HL-60 (cell line): ENCODE data around the gene USO1.

Source experiments
- CTCF ChIP-seq: IDR thresholded peaks from one replicate; pipeline ENCODE4 v1.5.1; 2011; ENCODE audit warnings: low read length, control low read depth, inconsistent platforms; ENCODE audit not compliant: insufficient read depth
- GABPA ChIP-seq: IDR thresholded peaks from 2 replicates; pipeline ENCODE4 v1.6.1; 2012; ENCODE audit warnings: low read depth
- POLR2AphosphoS5 ChIP-seq: IDR thresholded peaks from 2 replicates; pipeline ENCODE4 v1.6.1; 2012; ENCODE audit warnings: low read depth
- SPI1 ChIP-seq: IDR thresholded peaks from 2 replicates; pipeline ENCODE4 v1.6.1; 2012; ENCODE audit warnings: low read depth, mild to moderate bottlenecking, borderline replicate concordance
- TF ChIP-seq, protein P1 (sequence below): IDR thresholded peaks from 2 replicates; pipeline ENCODE4 v1.6.1; 2012; ENCODE audit warnings: low read depth; ENCODE audit not compliant: insufficient replicate concordance

- TF ChIP-seq CTCF (no peak), POLR2AphosphoS5 (no peak), GABPA (no peak), SPI1 (no peak)
- TF ChIP-seq, protein P1, sequence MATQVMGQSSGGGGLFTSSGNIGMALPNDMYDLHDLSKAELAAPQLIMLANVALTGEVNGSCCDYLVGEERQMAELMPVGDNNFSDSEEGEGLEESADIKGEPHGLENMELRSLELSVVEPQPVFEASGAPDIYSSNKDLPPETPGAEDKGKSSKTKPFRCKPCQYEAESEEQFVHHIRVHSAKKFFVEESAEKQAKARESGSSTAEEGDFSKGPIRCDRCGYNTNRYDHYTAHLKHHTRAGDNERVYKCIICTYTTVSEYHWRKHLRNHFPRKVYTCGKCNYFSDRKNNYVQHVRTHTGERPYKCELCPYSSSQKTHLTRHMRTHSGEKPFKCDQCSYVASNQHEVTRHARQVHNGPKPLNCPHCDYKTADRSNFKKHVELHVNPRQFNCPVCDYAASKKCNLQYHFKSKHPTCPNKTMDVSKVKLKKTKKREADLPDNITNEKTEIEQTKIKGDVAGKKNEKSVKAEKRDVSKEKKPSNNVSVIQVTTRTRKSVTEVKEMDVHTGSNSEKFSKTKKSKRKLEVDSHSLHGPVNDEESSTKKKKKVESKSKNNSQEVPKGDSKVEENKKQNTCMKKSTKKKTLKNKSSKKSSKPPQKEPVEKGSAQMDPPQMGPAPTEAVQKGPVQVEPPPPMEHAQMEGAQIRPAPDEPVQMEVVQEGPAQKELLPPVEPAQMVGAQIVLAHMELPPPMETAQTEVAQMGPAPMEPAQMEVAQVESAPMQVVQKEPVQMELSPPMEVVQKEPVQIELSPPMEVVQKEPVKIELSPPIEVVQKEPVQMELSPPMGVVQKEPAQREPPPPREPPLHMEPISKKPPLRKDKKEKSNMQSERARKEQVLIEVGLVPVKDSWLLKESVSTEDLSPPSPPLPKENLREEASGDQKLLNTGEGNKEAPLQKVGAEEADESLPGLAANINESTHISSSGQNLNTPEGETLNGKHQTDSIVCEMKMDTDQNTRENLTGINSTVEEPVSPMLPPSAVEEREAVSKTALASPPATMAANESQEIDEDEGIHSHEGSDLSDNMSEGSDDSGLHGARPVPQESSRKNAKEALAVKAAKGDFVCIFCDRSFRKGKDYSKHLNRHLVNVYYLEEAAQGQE = no peak
Measured at GRCh38 chr4:75736862-75737261, 12.5 kb downstream of the USO1 start.
